A549 (cell line): ENCODE measurements around the gene TMEM179.

Source experiments
- CEBPB ChIP-seq, 2 experiments: fragments of >200 bp in 1 of 2; sonication (Bioruptor Twin) in 1 of 2; formaldehyde crosslinking in 1 of 2; IDR thresholded peaks; 2 replicates each; pipeline ENCODE4 v1.6.1; 2012 to 2016
- CTCF ChIP-seq: fragments of >200 bp; sonication (Bioruptor Twin); formaldehyde crosslinking; IDR thresholded peaks from 3 replicates; pipeline ENCODE4 v1.5.1; 2016
- EHMT2 ChIP-seq: fragments of 200-600 bp; sonication (generic); IDR thresholded peaks from 2 replicates; pipeline ENCODE4 v1.6.1; 2016; ENCODE audit warnings: antibody characterized with exemption, low read depth, mild to moderate bottlenecking, moderate library complexity
- MAZ ChIP-seq: fragments of 150-350 bp; IDR thresholded peaks from 2 replicates; pipeline ENCODE4 v1.6.1; 2014; ENCODE audit warnings: antibody characterized with exemption, low read depth, low read length, borderline replicate concordance
- PHF8 ChIP-seq: fragments of 200-600 bp; sonication (generic); IDR thresholded peaks from 2 replicates; pipeline ENCODE4 v1.6.1; 2016; ENCODE audit warnings: low read depth, mild to moderate bottlenecking, antibody characterized with exemption, moderate library complexity, borderline replicate concordance
- POLR2A ChIP-seq: IDR thresholded peaks from 2 replicates; pipeline ENCODE4 v1.6.1; 2012; ENCODE audit warnings: mild to moderate bottlenecking, low read length
- SREBF2 ChIP-seq: fragments of 450-650 bp; IDR thresholded peaks from 2 replicates; pipeline ENCODE4 v1.6.1; 2014; ENCODE audit warnings: mild to moderate bottlenecking, moderate library complexity
- ZFP36 ChIP-seq: fragments of 450-650 bp; IDR thresholded peaks from 2 replicates; pipeline ENCODE4 v1.6.1; 2014; ENCODE audit warnings: borderline replicate concordance; ENCODE audit not compliant: partially characterized antibody
- ZNF302 ChIP-seq: fragments of 250-450 bp; sonication (Bioruptor Pico); IDR thresholded peaks from 2 replicates; pipeline ENCODE4 v1.9.0; 2021; ENCODE audit warnings: inconsistent platforms, mild to moderate bottlenecking, moderate library complexity
- TF ChIP-seq, protein P1 (sequence below): fragments of 200-600 bp; sonication (generic); IDR thresholded peaks from 2 replicates; pipeline ENCODE4 v1.6.1; 2016; ENCODE audit warnings: antibody characterized with exemption, mild to moderate bottlenecking, moderate library complexity
- TF ChIP-seq, protein P2 (sequence below): IDR thresholded peaks from 2 replicates; pipeline ENCODE4 v1.6.1; 2012

DNA sequence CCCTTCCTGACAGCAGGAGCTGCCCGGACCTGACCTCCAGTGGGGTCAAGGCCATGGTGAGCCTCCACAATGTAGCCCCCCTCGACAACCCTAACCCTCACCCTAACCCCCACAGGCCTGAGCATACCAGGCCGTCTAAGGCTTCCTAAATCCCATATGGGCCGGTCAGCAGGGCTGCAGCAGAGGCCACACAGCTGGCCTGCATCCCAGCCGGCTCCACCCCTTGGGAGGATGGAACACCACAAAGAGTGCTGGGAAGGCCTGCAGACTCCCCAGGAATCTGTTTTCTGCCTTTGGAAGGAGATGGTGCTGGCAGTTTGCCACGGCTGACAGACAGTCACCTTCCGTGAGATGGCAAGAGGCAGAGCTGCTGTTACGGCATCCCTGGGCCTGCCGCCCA lies 2.8 kb downstream of the TMEM179 start:
- TF ChIP-seq SREBF2: no peak
- no peak for TF ChIP-seq POLR2A
- TF ChIP-seq EHMT2: no peak
- TF ChIP-seq CTCF: no peak
- no peak for TF ChIP-seq CEBPB (IDR thresholded peaks at IDR 0.05)
- no peak for TF ChIP-seq MAZ
- no peak for TF ChIP-seq ZFP36
- TF ChIP-seq, protein P1, sequence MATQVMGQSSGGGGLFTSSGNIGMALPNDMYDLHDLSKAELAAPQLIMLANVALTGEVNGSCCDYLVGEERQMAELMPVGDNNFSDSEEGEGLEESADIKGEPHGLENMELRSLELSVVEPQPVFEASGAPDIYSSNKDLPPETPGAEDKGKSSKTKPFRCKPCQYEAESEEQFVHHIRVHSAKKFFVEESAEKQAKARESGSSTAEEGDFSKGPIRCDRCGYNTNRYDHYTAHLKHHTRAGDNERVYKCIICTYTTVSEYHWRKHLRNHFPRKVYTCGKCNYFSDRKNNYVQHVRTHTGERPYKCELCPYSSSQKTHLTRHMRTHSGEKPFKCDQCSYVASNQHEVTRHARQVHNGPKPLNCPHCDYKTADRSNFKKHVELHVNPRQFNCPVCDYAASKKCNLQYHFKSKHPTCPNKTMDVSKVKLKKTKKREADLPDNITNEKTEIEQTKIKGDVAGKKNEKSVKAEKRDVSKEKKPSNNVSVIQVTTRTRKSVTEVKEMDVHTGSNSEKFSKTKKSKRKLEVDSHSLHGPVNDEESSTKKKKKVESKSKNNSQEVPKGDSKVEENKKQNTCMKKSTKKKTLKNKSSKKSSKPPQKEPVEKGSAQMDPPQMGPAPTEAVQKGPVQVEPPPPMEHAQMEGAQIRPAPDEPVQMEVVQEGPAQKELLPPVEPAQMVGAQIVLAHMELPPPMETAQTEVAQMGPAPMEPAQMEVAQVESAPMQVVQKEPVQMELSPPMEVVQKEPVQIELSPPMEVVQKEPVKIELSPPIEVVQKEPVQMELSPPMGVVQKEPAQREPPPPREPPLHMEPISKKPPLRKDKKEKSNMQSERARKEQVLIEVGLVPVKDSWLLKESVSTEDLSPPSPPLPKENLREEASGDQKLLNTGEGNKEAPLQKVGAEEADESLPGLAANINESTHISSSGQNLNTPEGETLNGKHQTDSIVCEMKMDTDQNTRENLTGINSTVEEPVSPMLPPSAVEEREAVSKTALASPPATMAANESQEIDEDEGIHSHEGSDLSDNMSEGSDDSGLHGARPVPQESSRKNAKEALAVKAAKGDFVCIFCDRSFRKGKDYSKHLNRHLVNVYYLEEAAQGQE: no peak
- TF ChIP-seq PHF8: no peak
- no peak for TF ChIP-seq ZNF302
- TF ChIP-seq, protein P2, sequence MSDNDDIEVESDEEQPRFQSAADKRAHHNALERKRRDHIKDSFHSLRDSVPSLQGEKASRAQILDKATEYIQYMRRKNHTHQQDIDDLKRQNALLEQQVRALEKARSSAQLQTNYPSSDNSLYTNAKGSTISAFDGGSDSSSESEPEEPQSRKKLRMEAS: no peak
